ENCODE measurements around the gene FNDC3B.
A peak's percentile ranks its signal among the peaks of the same experiment; 100 is the strongest.

Gene FNDC3B

DNA sequence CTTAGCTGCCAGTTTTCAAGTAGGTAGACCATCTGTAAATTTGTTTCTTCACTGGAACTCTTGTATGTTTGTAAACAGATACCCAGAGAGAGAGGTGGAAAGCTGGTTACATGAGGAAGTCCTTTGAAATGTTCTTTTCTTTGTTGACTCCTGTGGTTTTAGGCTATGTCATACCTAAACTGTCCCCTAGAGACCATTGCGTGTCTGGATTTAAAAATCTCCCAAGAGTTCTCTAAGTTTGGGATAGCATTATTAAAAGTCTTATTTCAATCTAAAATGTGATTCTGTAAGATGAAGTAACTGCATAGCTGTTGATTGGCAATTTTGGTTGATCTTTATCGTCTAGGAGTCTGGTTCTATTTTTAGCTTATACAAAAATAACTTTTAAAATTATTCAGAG lies 281.7 kb downstream of the FNDC3B start:
- no peak for FAIRE-seq

DNA sequence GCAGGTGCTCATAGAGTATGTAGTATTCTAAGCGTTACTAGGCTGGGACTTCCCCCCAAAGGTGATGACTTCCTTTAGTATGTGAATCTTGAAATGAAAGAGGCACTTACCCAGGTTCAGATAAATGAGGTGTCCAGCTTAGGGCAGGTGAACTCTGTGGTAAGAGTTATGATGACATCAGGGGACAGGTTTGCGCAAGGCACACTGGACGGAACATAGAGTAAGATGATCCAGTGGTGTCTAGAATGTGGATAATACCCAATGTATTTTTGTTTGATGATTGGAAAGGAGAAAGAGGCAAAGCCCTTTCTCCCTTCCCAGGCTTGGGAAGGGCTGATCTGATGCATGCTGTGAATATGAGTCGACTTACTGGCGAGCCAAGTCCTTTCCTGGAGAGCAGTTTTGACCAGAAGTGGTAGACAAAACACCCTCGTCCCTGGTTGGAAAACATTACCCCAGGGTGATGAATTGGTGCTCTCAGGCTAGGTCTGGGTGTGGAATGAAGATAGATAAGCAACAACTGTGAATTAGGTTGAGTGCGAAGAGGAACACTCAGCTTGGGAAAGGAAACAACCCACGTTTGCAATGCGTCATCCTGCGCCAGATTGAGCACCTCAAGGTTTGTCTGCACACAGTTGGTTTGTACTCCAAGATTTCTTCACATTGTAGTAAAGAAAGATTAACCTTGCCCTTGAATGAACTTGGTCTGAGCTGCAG lies 284.7 kb downstream of the FNDC3B start:
- no peak for FAIRE-seq

DNA sequence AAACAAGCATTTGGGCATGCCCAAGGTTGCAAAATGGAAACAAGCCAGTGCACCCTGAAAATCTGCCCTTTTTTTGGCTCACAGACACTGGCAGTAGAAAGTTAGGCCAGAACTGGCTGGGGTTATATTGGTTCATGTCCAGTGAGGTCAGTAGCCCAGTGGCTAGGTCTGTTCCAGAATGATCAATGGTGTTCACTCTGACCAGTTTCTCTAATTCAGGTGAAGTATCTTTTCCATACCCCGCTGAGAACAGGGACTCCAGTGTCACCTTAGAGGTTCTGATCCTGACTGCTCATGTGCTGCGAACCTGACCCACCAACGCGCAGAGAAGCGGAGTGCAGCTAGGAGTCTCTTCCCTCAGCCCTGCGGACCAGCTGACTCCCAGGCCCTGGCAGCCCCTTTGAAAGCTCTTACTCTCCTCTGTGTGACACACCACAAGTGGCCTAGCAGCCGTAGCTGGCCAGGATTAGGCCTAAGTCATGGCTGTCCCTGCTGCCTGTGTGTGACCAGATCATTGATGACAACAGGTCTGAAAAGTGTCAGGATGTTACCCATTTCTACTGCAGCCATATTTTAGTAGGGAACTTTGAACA lies 285.3 kb downstream of the FNDC3B start:
- FAIRE-seq: no peak

DNA sequence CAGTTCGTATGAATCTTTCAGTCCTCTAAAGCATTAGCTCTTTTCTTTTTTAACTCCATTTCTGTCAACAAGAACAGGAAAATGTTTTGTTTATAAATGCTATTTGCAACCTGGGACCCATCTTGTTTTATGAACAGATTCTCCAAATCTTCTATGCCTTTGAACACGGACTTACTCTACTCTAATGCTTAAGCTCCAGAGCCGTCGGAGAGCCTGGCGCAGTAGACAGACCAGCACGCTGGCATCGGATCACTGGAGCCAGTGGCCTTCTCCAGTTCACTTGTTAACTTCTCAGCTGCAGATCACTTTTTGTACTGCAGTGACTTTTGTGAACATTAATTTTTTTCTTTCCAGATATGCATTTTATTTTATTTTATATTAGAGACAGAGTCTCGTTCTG lies 286.1 kb downstream of the FNDC3B start:
- no peak for FAIRE-seq

GRCh38 chr3:172326993-172327392 lies 287.6 kb downstream of the FNDC3B start:
- no peak for FAIRE-seq

- no peak for FAIRE-seq
Measured at GRCh38 chr3:172328282-172328681, 288.9 kb downstream of the FNDC3B start.

DNA sequence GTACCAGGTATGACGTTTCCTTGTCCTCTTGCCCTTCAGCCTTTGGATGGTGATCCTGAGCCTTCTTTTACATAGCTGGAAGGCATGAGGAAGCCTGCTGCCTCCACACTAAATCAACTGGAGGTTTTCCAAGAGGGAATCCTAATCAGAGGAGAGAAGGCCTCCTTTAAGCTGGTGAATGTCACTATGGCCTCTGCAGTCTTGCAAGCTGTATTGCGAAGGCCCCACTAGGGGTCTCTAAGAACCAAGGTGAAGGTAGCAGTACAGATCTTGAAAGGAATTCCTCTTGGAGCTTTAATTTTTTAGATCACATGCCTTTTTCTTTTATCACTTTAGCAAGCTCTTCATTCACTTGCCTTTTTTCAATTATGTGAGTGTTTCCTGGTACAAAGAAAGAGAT lies 289.7 kb downstream of the FNDC3B start:
- no peak for FAIRE-seq

DNA sequence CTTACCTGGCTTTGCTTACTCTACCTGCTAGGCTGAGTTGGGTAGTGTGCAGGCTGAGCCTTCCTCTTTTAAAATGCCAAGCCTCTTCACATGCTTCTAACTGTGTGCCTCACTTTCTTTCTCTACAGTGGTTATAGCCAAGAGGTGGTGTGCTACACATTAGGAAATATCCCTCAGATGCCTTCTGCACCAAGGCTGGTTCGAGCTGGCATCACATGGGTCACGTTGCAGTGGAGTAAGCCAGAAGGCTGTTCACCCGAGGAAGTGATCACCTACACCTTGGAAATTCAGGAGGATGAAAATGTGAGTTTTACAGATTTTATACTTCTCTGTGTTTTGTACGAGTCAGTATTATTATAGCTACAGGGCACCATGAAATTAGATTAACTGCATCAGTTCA lies 291.0 kb downstream of the FNDC3B start:
- FAIRE-seq: no peak

GRCh38 chr3:172332256-172333041 lies 293.1 kb downstream of the FNDC3B start:
- FAIRE-seq: peak; percentile 47

- no peak for FAIRE-seq
Measured at GRCh38 chr3:172333042-172333377, 293.6 kb downstream of the FNDC3B start.

- no peak for FAIRE-seq
Measured at GRCh38 chr3:172333692-172334457, 294.5 kb downstream of the FNDC3B start.

DNA sequence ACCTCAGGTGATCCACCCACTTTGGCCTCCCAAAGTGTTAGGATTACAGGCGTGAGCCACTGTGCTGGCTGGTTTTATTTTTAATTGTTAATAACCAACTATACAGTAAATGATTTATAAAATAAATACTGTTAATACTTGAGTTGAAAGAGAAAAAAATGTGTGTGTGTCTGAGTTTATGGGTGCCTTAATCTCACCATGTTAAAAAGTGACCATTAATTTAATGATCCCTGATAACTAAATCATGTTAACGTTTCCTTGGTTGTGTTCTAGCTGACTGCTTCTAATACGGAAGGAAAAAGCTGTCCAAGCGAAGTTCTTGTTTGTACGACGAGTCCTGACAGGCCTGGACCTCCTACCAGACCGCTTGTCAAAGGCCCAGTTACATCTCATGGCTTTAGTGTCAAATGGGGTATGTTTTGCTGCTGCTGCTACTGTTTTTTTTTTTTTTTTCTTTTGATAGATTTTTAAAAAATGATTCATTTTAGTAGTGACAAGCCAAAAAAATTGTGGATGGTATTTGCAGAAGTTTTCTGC lies 295.4 kb downstream of the FNDC3B start:
- peak; percentile 70 for FAIRE-seq

GRCh38 chr3:172339892-172340291 lies 300.5 kb downstream of the FNDC3B start:
- FAIRE-seq: no peak

DNA sequence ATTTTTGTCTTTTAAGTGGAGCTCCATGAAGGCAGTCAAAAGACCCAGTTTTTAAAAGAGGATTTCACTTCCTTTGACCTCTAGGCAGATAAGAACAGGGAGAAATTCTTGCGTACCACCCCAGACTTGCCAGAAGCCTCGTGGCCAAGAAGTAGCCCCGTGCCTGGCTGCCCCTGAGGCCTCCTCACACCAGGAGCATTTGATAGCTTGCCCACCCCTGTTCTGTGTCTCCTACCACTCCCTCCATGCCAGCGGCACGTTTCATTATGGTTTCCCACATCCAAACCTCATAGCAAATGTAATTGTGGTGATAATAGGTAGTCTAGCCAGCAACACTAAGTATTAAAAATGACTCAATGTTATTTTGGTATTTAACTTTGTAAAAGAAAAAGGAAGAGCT lies 301.2 kb downstream of the FNDC3B start:
- no peak for FAIRE-seq

DNA sequence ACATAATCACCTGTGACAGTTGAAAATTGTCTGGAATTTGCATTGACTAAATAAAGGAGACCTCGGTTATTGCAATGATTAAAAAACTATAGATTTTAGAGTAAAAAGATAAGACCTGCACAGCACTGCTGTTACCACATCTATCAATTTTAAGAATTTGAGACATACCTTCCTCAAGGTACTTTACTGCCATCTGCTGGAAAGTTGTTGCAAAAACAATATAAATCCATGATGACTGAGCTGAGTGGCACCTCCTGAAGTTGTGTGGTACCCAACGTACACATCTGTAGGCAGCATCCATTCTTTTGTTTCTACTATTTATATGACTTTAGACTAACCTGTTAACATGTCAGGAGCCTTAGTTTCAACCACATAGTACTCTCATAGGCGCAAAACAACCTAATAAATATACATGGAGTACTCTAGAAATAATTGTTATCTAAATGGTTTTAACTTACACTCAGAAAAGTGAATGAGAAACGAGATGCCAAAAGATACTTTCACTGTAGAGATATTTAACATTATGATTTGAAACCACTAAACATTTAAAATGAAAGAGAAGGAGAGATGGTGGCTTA lies 302.2 kb downstream of the FNDC3B start:
- FAIRE-seq: peak; percentile 97

- FAIRE-seq: peak; percentile 45
Measured at GRCh38 chr3:172342097-172342659, 302.8 kb downstream of the FNDC3B start.

DNA sequence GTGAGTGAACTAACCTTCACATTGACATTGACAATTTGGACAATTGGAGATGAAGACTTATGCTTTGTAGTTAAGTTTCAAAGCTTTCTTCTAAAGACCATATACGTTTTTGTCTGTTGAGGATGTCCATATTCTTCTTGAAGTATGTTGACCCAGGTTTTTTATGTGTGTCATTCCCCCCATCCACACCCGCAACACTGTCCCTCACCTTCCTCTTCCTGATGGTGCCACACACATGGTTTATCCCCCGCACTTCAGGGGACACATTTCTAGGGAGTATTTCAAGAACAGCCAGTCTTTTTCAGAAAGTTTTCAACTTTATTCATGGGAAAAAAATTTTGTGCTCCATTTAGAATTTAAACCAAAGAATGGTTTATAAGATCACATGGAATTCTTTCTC lies 303.7 kb downstream of the FNDC3B start:
- no peak for FAIRE-seq

DNA sequence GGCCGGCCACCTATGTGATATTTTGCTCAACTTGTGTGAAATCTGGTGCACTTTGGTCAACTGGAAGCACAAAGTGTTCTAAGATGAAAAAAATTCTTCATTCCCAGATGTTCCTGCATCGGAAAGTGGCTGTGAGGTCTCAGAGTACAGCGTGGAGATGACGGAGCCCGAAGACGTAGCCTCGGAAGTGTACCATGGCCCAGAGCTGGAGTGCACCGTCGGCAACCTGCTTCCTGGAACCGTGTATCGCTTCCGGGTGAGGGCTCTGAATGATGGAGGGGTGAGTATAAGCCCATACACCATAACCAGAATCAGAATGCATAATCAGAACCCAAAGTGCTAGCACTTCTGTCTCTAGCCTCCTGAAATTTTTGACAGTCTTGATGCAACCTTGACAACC lies 304.6 kb downstream of the FNDC3B start:
- FAIRE-seq: no peak

DNA sequence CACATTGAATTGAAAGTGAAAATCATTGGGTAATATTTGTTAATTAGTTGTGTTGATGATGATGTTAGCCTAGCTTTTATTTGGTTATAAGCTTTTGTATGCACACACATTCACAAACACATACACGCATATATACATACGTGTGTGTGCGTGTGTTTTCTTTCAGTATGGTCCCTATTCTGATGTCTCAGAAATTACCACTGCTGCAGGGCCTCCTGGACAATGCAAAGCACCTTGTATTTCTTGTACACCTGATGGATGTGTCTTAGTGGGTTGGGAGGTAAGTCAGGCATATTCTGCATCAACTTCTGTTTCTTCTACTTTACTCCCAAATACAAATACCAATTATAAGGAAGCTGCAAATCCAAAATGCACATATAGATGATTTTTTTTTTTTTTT lies 306.8 kb downstream of the FNDC3B start:
- no peak for FAIRE-seq

DNA sequence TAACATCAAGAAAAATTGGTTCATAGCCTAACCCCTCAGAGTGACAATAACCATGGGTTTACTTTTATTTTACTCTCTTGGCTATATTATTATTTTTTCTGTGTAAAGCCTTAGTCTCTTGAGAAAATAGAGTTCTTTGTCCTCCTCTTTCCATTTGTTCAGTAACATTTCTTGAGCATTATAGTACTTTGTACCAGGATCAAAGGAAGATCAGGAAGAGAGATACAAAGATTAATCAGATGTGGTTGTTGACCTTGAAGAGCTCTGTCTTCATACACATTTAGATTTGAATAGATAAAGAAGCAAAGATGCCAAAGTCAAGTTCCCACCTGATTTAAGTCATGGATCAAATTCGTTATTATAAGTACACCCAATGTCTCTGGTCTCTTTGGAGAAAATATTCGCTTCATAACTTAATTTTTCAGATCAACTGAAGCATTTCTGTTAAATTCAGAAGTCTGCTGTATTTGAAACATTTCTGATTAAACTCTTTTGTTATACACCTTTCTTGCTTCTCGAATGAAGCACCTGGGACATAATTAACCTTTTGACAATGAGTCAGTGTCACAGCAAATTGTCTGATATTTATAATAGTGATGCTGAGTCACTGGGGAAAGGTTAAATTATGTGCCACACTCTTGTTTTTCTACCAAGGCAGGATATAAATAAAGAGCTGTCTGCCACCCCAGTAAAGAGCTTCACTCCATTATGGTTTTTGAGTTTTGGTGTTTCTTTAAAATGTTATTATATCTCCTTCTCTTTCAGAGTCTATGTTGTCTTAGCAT lies 308.7 kb downstream of the FNDC3B start:
- peak; percentile 79 for FAIRE-seq

- FAIRE-seq: no peak
Measured at GRCh38 chr3:172351895-172352466, 312.6 kb downstream of the FNDC3B start.

Data from islet of Langerhans (tissue), 1 donor.